Astrocyte (in vitro differentiated cells and primary cell): ENCODE measurements around the gene SMARCD1. TPM values are rescaled to one million over a fixed set of nuclear protein-coding genes. Genes with fewer than 3 reads are reported as not detected.

ENCODE experiments used
- DNase-seq: peaks from one replicate; pipeline ENCODE4 v3.0.0-alpha.2; 2010; ENCODE audit warnings: low read depth
- FAIRE-seq: peaks from 2 replicates; lab custom pipeline; 2011; peaks lifted over from hg19 to GRCh38; lab: Jason Lieb, UNC
- H2AFZ ChIP-seq: 2 replicates; pipeline ENCODE4 v1.6.0; 2012; ENCODE audit warnings: low read depth, low read length, inconsistent platforms
- H3K27ac ChIP-seq: 2 replicates; pipeline ENCODE4 v1.5.1; 2011; ENCODE audit warnings: low read depth, low read length, inconsistent platforms
- H3K27me3 ChIP-seq: 2 replicates; pipeline ENCODE4 v1.6.0; 2011; ENCODE audit warnings: low read length, inconsistent platforms; ENCODE audit not compliant: insufficient read depth
- H3K36me3 ChIP-seq: 2 replicates; pipeline ENCODE4 v1.5.1; 2011; ENCODE audit warnings: low read length, inconsistent platforms; ENCODE audit not compliant: insufficient read depth
- H3K4me1 ChIP-seq: 2 replicates; pipeline ENCODE4 v1.5.1; 2011; ENCODE audit warnings: low read length, inconsistent platforms; ENCODE audit not compliant: insufficient read depth
- H3K4me2 ChIP-seq: 2 replicates; pipeline ENCODE4 v1.6.0; 2012; ENCODE audit warnings: low read length, inconsistent platforms
- H3K4me3 ChIP-seq: 2 replicates; pipeline ENCODE4 v1.5.1; 2011; ENCODE audit warnings: low read depth, mild to moderate bottlenecking, low read length, inconsistent platforms; ENCODE audit not compliant: insufficient read depth
- H3K79me2 ChIP-seq: 2 replicates; pipeline ENCODE4 v1.6.0; 2012; ENCODE audit warnings: mild to moderate bottlenecking, low read length, inconsistent platforms; ENCODE audit not compliant: insufficient read depth
- H3K9ac ChIP-seq: 2 replicates; pipeline ENCODE4 v1.6.0; 2012; ENCODE audit warnings: mild to moderate bottlenecking, low read length, inconsistent platforms
- H3K9me3 ChIP-seq: 2 replicates; pipeline ENCODE4 v1.5.1; 2012; ENCODE audit warnings: low read depth, mild to moderate bottlenecking, low read length, inconsistent platforms; ENCODE audit not compliant: insufficient read depth
- H4K20me1 ChIP-seq: 2 replicates; pipeline ENCODE4 v1.6.0; 2012; ENCODE audit warnings: low read length, inconsistent platforms; ENCODE audit not compliant: insufficient read depth
- H3K27ac Mint-ChIP-seq: one replicate; pipeline ENCODE4 v1.8.0; 2021; ENCODE audit warnings: mild to moderate bottlenecking, mixed read lengths; ENCODE audit not compliant: unreplicated experiment
- H3K27me3 Mint-ChIP-seq: one replicate; pipeline ENCODE4 v1.8.0; 2021; ENCODE audit warnings: low read depth, mixed read lengths; ENCODE audit not compliant: unreplicated experiment
- H3K36me3 Mint-ChIP-seq: one replicate; pipeline ENCODE4 v1.8.0; 2021; ENCODE audit warnings: low read depth, mixed read lengths; ENCODE audit not compliant: unreplicated experiment
- H3K4me1 Mint-ChIP-seq: one replicate; pipeline ENCODE4 v1.8.0; 2021; ENCODE audit warnings: low read depth, mixed read lengths; ENCODE audit not compliant: unreplicated experiment
- H3K4me3 Mint-ChIP-seq: one replicate; pipeline ENCODE4 v1.8.0; 2021; ENCODE audit warnings: mild to moderate bottlenecking, moderate library complexity, mixed read lengths; ENCODE audit not compliant: unreplicated experiment
- H3K9me3 Mint-ChIP-seq: one replicate; pipeline ENCODE4 v1.8.0; 2021; ENCODE audit warnings: mild to moderate bottlenecking, mixed read lengths; ENCODE audit not compliant: unreplicated experiment
- EZH2 ChIP-seq: IDR thresholded peaks from 2 replicates; pipeline ENCODE4 v1.6.1; 2012; ENCODE audit warnings: mild to moderate bottlenecking, low read length, inconsistent platforms; ENCODE audit not compliant: insufficient read depth
- total RNA-seq: library from RNA; stranded (reverse); gene quantifications from 2 replicates; pipeline ENCODE4 v1.2.1, GENCODE V29; 2021
- TF ChIP-seq, protein P1 (sequence below): IDR thresholded peaks from 2 replicates; pipeline ENCODE4 v1.5.1; 2011; ENCODE audit warnings: low read depth, mild to moderate bottlenecking, inconsistent platforms, low read length, moderate library complexity; ENCODE audit not compliant: insufficient read depth

Gene SMARCD1
- total RNA-seq, 1 donor from 2014 or later: 64.4 TPM

DNA sequence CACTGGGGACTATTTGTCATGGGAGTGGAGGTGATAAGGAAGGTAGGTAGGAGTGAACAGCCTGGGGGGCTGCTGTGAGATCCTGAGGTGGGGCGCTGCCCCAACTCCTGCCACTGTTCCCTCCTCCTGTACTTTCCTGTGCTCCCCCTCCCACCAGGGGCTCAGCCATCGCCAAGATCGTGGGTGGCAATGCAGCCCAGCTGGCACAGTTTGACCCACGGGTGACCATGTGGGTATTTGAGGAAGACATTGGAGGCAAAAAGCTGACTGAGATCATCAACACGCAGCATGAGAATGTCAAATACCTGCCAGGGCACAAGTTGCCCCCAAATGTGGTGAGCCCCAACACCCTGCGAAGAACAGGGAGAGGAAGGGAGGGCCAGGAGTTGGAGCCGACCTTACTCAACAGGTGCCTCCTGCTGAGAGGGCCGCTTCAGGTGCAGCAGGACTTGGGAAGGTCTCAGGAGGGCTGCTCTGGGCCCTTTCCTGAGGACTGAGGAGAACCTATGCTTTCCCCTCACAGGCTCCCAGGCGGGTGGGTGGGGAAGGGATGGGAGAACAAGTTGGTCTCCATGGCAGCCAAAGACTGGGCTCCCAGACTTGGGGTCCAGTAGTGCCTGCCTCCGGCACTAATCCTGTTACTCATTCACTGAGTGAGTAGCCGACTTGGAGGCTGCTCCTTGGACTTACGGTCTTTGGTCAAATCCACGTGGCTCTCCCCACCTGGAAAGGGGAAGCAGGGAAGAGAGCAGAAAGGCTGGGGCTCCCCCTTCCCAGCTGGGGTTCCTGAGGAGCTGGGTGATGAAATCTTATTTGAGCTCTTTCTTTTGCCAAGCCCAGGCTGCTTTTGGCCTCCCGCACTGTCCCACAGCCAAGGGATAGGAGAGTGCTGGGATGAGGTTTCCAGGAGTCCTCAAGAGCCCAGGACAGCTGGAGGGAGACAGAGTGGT lies 19.6 kb downstream of the SMARCD1 start:
- Histone ChIP-seq H3K4me1 (peaks cover 5% of the 10 kb centered on the region), H2AFZ (no peak overlapping the region), H3K4me2 (no peak overlapping the region), H3K79me2 (no peaks in the 10 kb centered on the region), H3K36me3 (peaks cover 12% of the 10 kb centered on the region), H3K27ac (no peak overlapping the region), H4K20me1 (no peaks in the 10 kb centered on the region), H3K9me3 (no peaks in the 10 kb centered on the region), H3K4me3 (no peak overlapping the region), H3K27me3 (no peaks in the 10 kb centered on the region), H3K9ac (no peak overlapping the region)
- FAIRE-seq: no peak
- DNase-seq: no peak
- peaks cover 4% of the 10 kb centered on the region for H3K4me1 Mint-ChIP-seq
- no peak overlapping the region for H3K4me3 Mint-ChIP-seq
- H3K27me3 Mint-ChIP-seq: peaks cover 10% of the 10 kb centered on the region
- no peaks in the 10 kb centered on the region for H3K9me3 Mint-ChIP-seq
- TF ChIP-seq EZH2: no peak
- TF ChIP-seq, protein P1, sequence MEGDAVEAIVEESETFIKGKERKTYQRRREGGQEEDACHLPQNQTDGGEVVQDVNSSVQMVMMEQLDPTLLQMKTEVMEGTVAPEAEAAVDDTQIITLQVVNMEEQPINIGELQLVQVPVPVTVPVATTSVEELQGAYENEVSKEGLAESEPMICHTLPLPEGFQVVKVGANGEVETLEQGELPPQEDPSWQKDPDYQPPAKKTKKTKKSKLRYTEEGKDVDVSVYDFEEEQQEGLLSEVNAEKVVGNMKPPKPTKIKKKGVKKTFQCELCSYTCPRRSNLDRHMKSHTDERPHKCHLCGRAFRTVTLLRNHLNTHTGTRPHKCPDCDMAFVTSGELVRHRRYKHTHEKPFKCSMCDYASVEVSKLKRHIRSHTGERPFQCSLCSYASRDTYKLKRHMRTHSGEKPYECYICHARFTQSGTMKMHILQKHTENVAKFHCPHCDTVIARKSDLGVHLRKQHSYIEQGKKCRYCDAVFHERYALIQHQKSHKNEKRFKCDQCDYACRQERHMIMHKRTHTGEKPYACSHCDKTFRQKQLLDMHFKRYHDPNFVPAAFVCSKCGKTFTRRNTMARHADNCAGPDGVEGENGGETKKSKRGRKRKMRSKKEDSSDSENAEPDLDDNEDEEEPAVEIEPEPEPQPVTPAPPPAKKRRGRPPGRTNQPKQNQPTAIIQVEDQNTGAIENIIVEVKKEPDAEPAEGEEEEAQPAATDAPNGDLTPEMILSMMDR: no peak
- H3K36me3 Mint-ChIP-seq: peaks cover 13% of the 10 kb centered on the region
- H3K27ac Mint-ChIP-seq: no peak overlapping the region

DNA sequence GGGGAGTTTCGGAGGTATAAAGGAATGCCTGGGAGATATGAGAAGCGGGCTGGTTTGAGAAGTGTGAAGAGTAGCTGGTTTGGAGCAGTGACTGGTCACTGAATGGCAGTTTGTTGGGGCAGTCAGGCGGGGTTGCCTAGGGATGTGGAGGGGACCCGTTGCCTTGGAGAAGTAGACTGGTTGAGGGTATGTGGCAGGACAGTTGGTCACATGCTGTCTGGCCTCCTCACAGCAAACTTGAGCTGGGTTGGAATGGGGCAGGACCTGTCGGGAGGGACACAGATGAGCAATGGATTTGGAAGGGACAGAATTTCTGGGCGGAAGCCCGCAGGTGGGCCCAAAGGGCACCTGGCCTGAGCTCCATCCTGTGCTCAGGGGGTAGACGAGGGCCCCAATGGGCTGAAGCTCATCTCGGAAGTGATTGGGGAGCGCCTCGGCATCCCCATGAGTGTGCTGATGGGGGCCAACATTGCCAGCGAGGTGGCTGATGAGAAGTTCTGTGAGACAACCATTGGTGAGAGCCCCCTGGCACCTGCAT lies 20.8 kb downstream of the SMARCD1 start:
- Mint-ChIP-seq H3K27ac (no peak overlapping the region), H3K36me3 (peaks cover 12% of the 10 kb centered on the region), H3K4me3 (no peak overlapping the region), H3K4me1 (peaks cover 12% of the 10 kb centered on the region), H3K9me3 (no peaks in the 10 kb centered on the region), H3K27me3 (peaks cover 10% of the 10 kb centered on the region)
- DNase-seq: no peak
- Histone ChIP-seq H3K9me3 (no peaks in the 10 kb centered on the region), H2AFZ (no peak overlapping the region), H3K36me3 (peaks cover 3% of the 10 kb centered on the region), H3K27ac (no peak overlapping the region), H4K20me1 (no peaks in the 10 kb centered on the region), H3K4me3 (no peak overlapping the region), H3K4me2 (no peak overlapping the region), H3K9ac (no peak overlapping the region), H3K4me1 (peaks cover 13% of the 10 kb centered on the region), H3K79me2 (no peaks in the 10 kb centered on the region), H3K27me3 (no peaks in the 10 kb centered on the region)
- no peak for FAIRE-seq
- TF ChIP-seq, protein P1: no peak
- no peak for TF ChIP-seq EZH2
